Natural killer cell (primary cell): Measurements from ENCODE around the gene FGR. TPM values are rescaled to one million over a fixed set of nuclear protein-coding genes. Genes with fewer than 3 reads are reported as not detected.

Experiments
- ATAC-seq, 3 donors: fragments of 150-1000 bp in 2 of 3; fragments of 200-7000 bp in 1 of 3; cut with Tn5 transposase; 1 replicate in 1 of 3; 2 replicates in 2 of 3; pipeline ENCODE4 v1.10.0; 2021; ENCODE audit warnings: mild to moderate bottlenecking in 2 of 3, moderate library complexity in 2 of 3
- DNase-seq, 2 donors: peaks; one replicate each; pipeline versions ENCODE4 v3.0.0 to v3.0.0-alpha.2; 2013 to 2021; ENCODE audit warnings: mixed read lengths in 1 of 2
- H3K27ac ChIP-seq: one replicate; pipeline ENCODE4 v1.5.1; 2013; ENCODE audit warnings: mild to moderate bottlenecking, low read length
- H3K27me3 ChIP-seq: one replicate; pipeline ENCODE4 v1.6.1; 2013; ENCODE audit warnings: low read length; ENCODE audit not compliant: control insufficient read depth, insufficient read depth
- H3K36me3 ChIP-seq: one replicate; pipeline ENCODE4 v1.6.1; 2013; ENCODE audit warnings: low read length; ENCODE audit not compliant: control insufficient read depth, insufficient read depth
- H3K4me1 ChIP-seq: one replicate; pipeline ENCODE4 v1.6.1; 2013; ENCODE audit warnings: low read length; ENCODE audit not compliant: control insufficient read depth, insufficient read depth
- H3K4me3 ChIP-seq: one replicate; pipeline ENCODE4 v1.5.1; 2013; ENCODE audit warnings: low read length
- H3K9me3 ChIP-seq: one replicate; pipeline ENCODE4 v1.6.1; 2013; ENCODE audit warnings: low read length; ENCODE audit not compliant: control insufficient read depth, insufficient read depth
- H3K27ac Mint-ChIP-seq, 2 donors: one replicate each; pipeline ENCODE4 v1.8.0; 2022; ENCODE audit warnings: mild to moderate bottlenecking in 2 of 2, mixed read lengths in 2 of 2, moderate library complexity in 1 of 2
- H3K27me3 Mint-ChIP-seq, 2 donors: one replicate each; pipeline ENCODE4 v1.8.0; 2022; ENCODE audit warnings: low read depth in 2 of 2, mixed read lengths in 2 of 2
- H3K36me3 Mint-ChIP-seq: one replicate; pipeline ENCODE4 v1.8.0; 2022; ENCODE audit warnings: mixed read lengths
- H3K4me1 Mint-ChIP-seq, 2 donors: one replicate each; pipeline ENCODE4 v1.8.0; 2022; ENCODE audit warnings: mixed read lengths in 2 of 2
- H3K4me3 Mint-ChIP-seq: one replicate; pipeline ENCODE4 v1.8.0; 2022; ENCODE audit warnings: mild to moderate bottlenecking, moderate library complexity, mixed read lengths
- H3K9me3 Mint-ChIP-seq, 2 donors: one replicate each; pipeline ENCODE4 v1.8.0; 2022; ENCODE audit warnings: mixed read lengths in 2 of 2
- WGBS: methylation state at CpG from one replicate; pipeline ENCODE4 v1.1.7; 2013; ENCODE audit warnings: missing lambda C conversion rate; ENCODE audit not compliant: insufficient coverage; 5-methylcytosine and 5-hydroxymethylcytosine counted together
- intact Hi-C: fragments of 100-400 bp; cut with micrococcal nuclease; formaldehyde crosslinking; loops from one replicate; pipeline ENCODE4 v1.14.2; 2022
- total RNA-seq, 4 donors: library from RNA; stranded (reverse); fragments of 120-200 nt in 1 of 4; gene quantifications; one replicate each; pipeline versions ENCODE4 v1.2.3 to v1.2.4, GENCODE V29; 2013 to 2022
- TF ChIP-seq, protein P1 (sequence below): fragments of 200-600 bp; IDR thresholded peaks from one replicate; pipeline ENCODE4 v1.8.0; 2022; ENCODE audit warnings: antibody characterized with exemption

Gene FGR
- total RNA-seq, 3 donors from 2014 or later (not counting 1 experiment from before 2014, with no cell fraction given), result 353 to 452 (median 362) TPM

DNA sequence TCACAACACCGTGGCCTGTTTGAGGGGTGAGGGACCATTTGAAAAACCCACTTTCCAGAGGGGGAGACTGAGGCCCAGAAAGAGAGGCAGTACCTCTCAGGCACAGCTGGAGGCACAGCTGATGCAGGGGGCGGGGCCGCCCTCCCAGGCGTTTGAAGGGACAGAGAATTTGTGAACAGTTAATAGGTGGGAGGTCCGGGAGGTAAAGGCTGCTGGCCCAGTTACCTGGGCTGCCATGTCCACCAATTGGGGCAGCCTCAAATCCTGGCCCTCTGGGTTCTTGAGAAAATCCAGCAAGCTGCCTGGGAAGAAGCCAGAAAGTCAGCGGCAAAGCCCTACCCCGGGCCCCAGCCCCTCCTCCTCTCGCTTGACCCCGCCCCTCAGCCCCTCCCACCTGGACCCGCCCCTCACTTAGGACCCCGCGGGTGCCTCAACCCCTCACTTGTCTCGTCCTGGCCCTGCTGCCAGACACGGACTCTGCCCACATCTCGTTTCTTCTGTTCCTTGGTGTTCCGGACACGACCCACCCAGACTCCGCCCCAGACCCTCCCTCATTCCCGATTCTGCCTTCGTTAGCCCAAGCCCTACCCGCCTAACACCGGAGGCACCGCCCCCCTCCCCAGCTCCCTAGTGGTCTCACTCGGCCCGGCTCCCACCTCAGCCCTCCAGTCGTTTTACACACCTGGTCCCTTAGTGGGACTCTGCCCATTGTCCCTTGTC lies 20.2 kb downstream of the FGR start:
- H3K9me3 ChIP-seq, result no peaks in the 10 kb centered on the region
- DNase-seq (no peak), ATAC-seq (no peak)
- Mint-ChIP-seq H3K9me3 (no peaks in the 10 kb centered on the region), H3K4me3 (peak overlapping the region; percentile 52), H3K36me3 (peaks cover 11% of the 10 kb centered on the region), H3K27me3 (no peaks in the 10 kb centered on the region), H3K27ac (peak overlapping the region in 1 of 2 donors; percentile 82), H3K4me1 (peaks cover 57 to 74% of the 10 kb centered on the region in 2 donors)
- 77% methylated on average over 26 of the region's 26 CpGs for WGBS
- H3K27me3 ChIP-seq, result no peaks in the 10 kb centered on the region
- no peak overlapping the region for H3K4me3 ChIP-seq
- peaks cover 79% of the 10 kb centered on the region for H3K36me3 ChIP-seq
- TF ChIP-seq, protein P1, sequence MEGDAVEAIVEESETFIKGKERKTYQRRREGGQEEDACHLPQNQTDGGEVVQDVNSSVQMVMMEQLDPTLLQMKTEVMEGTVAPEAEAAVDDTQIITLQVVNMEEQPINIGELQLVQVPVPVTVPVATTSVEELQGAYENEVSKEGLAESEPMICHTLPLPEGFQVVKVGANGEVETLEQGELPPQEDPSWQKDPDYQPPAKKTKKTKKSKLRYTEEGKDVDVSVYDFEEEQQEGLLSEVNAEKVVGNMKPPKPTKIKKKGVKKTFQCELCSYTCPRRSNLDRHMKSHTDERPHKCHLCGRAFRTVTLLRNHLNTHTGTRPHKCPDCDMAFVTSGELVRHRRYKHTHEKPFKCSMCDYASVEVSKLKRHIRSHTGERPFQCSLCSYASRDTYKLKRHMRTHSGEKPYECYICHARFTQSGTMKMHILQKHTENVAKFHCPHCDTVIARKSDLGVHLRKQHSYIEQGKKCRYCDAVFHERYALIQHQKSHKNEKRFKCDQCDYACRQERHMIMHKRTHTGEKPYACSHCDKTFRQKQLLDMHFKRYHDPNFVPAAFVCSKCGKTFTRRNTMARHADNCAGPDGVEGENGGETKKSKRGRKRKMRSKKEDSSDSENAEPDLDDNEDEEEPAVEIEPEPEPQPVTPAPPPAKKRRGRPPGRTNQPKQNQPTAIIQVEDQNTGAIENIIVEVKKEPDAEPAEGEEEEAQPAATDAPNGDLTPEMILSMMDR, result no peak
- no peak overlapping the region for H3K27ac ChIP-seq
- peaks cover 90% of the 10 kb centered on the region for H3K4me1 ChIP-seq
- intact Hi-C loops, result no loop called here

DNA sequence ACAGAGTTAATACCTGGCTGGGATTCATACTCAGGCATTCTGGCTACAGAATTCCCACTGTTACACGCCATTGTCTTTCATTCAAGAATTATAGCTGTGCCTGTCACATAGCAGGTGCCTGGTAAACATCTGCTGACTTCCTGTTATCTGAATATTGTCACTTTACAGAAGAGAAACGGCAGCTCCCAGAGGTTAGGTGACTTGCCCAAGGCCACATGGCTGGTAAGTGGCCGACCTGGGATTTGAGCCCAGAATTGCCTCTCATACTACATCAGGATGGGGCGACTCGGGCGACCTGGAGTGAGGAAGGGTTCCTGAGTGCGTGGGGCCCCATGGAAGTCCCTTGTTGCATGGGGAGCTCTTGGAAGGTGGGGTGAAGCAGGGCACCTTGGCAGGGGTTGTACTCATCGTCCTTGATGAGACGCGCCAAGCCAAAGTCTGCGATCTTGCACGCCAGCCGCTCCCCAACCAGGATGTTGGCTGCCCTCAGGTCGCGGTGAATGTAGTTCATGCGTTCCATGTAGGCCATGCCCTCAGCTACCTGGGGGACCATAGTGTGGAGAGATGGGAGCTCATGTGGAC lies 20.9 kb downstream of the FGR start:
- TF ChIP-seq, protein P1, result no peak
- H3K4me1 ChIP-seq, result peaks cover 90% of the 10 kb centered on the region
- H3K9me3 ChIP-seq, result no peaks in the 10 kb centered on the region
- intact Hi-C loops, result no loop called here
- H3K36me3 ChIP-seq, result peaks cover 75% of the 10 kb centered on the region
- 87% methylated on average over 16 of the region's 16 CpGs for WGBS
- no peak overlapping the region for H3K4me3 Mint-ChIP-seq
- no peaks in the 10 kb centered on the region for H3K9me3 Mint-ChIP-seq
- no peaks in the 10 kb centered on the region for H3K27me3 ChIP-seq
- ATAC-seq, result no peak
- H3K27ac Mint-ChIP-seq, result peak overlapping the region in 1 of 2 donors; percentile 82
- peaks cover 51 to 68% of the 10 kb centered on the region in 2 donors for H3K4me1 Mint-ChIP-seq
- H3K36me3 Mint-ChIP-seq, result peaks cover 11% of the 10 kb centered on the region
- no peak overlapping the region for H3K4me3 ChIP-seq
- peak in 1 of 2 donors; percentile 41 for DNase-seq
- no peak overlapping the region for H3K27ac ChIP-seq
- no peaks in the 10 kb centered on the region for H3K27me3 Mint-ChIP-seq

DNA sequence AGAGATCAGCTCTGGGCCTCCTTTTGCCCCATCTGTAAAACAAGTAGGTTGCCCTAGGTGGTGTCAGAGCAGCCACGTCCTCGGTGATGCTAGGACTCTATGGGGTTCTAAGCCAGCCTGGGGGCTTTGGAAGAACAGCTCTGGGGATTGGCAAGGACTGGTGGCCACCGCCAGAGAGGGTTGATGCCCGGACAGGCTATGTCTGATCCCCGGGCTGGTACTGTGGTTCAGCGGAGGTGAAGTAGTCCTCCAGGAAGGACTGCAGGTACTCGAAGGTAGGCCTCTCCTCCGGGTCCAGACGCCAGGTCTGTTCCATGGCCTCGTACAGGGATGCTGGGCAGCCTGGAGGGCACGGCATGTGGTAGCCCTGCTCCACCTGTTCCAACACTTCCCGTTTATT lies 22.3 kb downstream of the FGR start:
- no peak for DNase-seq
- intact Hi-C loops, result no loop called here
- no peak overlapping the region for H3K4me3 ChIP-seq
- no peaks in the 10 kb centered on the region for H3K9me3 ChIP-seq
- TF ChIP-seq, protein P1, result no peak
- H3K27ac Mint-ChIP-seq, result no peak overlapping the region
- 91% methylated on average over 12 of the region's 12 CpGs for WGBS
- no peaks in the 10 kb centered on the region for H3K27me3 ChIP-seq
- peaks cover 37 to 54% of the 10 kb centered on the region in 2 donors for H3K4me1 Mint-ChIP-seq
- peaks cover 67% of the 10 kb centered on the region for H3K36me3 ChIP-seq
- H3K4me1 ChIP-seq, result peaks cover 90% of the 10 kb centered on the region
- peaks cover 11% of the 10 kb centered on the region for H3K36me3 Mint-ChIP-seq
- H3K27me3 Mint-ChIP-seq, result no peaks in the 10 kb centered on the region
- ATAC-seq, result no peak
- H3K27ac ChIP-seq, result no peak overlapping the region
- H3K4me3 Mint-ChIP-seq, result no peak overlapping the region
- no peaks in the 10 kb centered on the region for H3K9me3 Mint-ChIP-seq
